H1 (cell line): ENCODE data around the gene PGF. TPM values are rescaled to one million over a fixed set of nuclear protein-coding genes. Genes with fewer than 3 reads are reported as not detected.

Experiments
- BCL11A ChIP-seq, 2 experiments: IDR thresholded peaks; one replicate each; pipeline ENCODE4 v1.6.1; 2011; ENCODE audit warnings: low read depth in 2 of 2, low read length in 2 of 2, mild to moderate bottlenecking in 2 of 2
- GTF2F1 ChIP-seq: IDR thresholded peaks from 2 replicates; pipeline ENCODE4 v1.6.1; 2012; ENCODE audit warnings: low read depth, low read length, improper control_type of control experiment, borderline replicate concordance
- JUN ChIP-seq: IDR thresholded peaks from 2 replicates; pipeline ENCODE4 v1.6.1; 2011; ENCODE audit warnings: low read depth, mild to moderate bottlenecking, improper control_type of control experiment, low read length
- POLR2AphosphoS5 ChIP-seq: IDR thresholded peaks from 2 replicates; pipeline ENCODE4 v1.6.1; 2011; ENCODE audit warnings: low read depth, low read length
- TAF7 ChIP-seq: optimal IDR thresholded peaks from 2 replicates; pipeline ENCODE3; 2011; ENCODE audit warnings: low read depth, mild to moderate bottlenecking, inconsistent platforms, low read length, moderate library complexity, borderline replicate concordance
- polyA plus RNA-seq, 7 experiments: library from polyadenylated mRNA; depleted of rRNA in 3 of 7; stranded (reverse) in 5 of 7; unstranded in 2 of 7; fragments of >200 nt in 5 of 7; fragments of 200-250 nt in 2 of 7; gene quantifications; 1 replicate in 5 of 7; 2 replicates in 1 of 7; 4 replicates in 1 of 7; pipeline versions ENCODE4 v1.2.1 to v1.2.3, GENCODE V29; 2011 to 2013; ENCODE audit warnings: missing spikeins in 2 of 7, mixed read lengths in 2 of 7
- total RNA-seq: library from RNA; stranded (reverse); fragmentation: NEBNext Ultra II Directional; extraction: Animal tissue kit (Norgen Biotek cat#: 25700); gene quantifications from 2 replicates; pipeline ENCODE4 v1.2.1, GENCODE V29; 2021
- TF ChIP-seq, protein P1 (sequence below): fragments of 300-600 bp; sonication (generic); IDR thresholded peaks from 2 replicates; pipeline ENCODE4 v1.7.1; 2012; ENCODE audit warnings: low read length, moderate library complexity, mild to moderate bottlenecking, inconsistent platforms; ENCODE audit not compliant: insufficient replicate concordance
- TF ChIP-seq, protein P2 (sequence below), 3 experiments: IDR thresholded peaks; 1 replicate in 2 of 3; 2 replicates in 1 of 3; pipeline versions ENCODE4 v1.5.1 to v1.6.1; 2011; ENCODE audit warnings: low read length in 3 of 3, mild to moderate bottlenecking in 3 of 3, inconsistent platforms in 2 of 3, low read depth in 1 of 3, moderate library complexity in 1 of 3; ENCODE audit not compliant: insufficient read depth in 1 of 3; ENCODE audit errors: control extremely low read depth in 1 of 3

Gene PGF
- total and polyA plus RNA-seq, 2 of the 8 experiments (the other 6 are each of a cell fraction or from before 2014, with no cell fraction given): 2.1 to 4.1 TPM

DNA sequence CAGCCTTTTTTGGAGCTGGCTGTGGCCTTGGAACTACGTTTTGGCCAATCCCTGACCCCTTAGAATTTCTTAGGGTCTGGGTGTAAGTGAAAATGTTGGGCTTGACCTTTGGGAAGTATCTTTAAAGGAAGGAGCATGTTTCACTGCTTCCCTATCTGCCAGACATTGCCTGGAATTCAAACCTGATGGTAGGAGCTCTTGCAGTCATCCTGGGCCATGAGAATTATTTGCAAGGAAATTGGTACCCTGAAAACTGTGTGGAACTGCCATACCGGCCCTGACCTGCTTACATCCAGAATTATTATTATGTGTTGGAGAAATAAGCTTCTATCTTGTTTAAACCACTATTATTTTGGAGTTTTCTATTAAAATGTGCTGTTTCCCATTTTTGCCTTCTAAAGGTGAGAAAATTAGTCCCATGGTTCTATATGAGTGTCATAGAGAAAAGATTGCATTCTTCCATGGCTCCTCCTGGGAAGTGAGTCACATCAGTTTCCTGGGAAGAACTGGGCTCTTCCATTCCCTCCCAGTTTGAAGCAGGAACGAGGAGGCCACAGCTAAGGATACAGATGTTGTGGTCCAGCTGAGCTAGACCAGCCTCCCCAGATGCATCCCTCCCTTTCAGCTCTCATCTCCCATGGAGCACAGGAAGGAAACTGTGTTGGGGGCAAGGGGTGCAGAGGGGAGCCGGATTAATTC, 9.5 kb upstream of the PGF start (continued):
- TF ChIP-seq, protein P1, sequence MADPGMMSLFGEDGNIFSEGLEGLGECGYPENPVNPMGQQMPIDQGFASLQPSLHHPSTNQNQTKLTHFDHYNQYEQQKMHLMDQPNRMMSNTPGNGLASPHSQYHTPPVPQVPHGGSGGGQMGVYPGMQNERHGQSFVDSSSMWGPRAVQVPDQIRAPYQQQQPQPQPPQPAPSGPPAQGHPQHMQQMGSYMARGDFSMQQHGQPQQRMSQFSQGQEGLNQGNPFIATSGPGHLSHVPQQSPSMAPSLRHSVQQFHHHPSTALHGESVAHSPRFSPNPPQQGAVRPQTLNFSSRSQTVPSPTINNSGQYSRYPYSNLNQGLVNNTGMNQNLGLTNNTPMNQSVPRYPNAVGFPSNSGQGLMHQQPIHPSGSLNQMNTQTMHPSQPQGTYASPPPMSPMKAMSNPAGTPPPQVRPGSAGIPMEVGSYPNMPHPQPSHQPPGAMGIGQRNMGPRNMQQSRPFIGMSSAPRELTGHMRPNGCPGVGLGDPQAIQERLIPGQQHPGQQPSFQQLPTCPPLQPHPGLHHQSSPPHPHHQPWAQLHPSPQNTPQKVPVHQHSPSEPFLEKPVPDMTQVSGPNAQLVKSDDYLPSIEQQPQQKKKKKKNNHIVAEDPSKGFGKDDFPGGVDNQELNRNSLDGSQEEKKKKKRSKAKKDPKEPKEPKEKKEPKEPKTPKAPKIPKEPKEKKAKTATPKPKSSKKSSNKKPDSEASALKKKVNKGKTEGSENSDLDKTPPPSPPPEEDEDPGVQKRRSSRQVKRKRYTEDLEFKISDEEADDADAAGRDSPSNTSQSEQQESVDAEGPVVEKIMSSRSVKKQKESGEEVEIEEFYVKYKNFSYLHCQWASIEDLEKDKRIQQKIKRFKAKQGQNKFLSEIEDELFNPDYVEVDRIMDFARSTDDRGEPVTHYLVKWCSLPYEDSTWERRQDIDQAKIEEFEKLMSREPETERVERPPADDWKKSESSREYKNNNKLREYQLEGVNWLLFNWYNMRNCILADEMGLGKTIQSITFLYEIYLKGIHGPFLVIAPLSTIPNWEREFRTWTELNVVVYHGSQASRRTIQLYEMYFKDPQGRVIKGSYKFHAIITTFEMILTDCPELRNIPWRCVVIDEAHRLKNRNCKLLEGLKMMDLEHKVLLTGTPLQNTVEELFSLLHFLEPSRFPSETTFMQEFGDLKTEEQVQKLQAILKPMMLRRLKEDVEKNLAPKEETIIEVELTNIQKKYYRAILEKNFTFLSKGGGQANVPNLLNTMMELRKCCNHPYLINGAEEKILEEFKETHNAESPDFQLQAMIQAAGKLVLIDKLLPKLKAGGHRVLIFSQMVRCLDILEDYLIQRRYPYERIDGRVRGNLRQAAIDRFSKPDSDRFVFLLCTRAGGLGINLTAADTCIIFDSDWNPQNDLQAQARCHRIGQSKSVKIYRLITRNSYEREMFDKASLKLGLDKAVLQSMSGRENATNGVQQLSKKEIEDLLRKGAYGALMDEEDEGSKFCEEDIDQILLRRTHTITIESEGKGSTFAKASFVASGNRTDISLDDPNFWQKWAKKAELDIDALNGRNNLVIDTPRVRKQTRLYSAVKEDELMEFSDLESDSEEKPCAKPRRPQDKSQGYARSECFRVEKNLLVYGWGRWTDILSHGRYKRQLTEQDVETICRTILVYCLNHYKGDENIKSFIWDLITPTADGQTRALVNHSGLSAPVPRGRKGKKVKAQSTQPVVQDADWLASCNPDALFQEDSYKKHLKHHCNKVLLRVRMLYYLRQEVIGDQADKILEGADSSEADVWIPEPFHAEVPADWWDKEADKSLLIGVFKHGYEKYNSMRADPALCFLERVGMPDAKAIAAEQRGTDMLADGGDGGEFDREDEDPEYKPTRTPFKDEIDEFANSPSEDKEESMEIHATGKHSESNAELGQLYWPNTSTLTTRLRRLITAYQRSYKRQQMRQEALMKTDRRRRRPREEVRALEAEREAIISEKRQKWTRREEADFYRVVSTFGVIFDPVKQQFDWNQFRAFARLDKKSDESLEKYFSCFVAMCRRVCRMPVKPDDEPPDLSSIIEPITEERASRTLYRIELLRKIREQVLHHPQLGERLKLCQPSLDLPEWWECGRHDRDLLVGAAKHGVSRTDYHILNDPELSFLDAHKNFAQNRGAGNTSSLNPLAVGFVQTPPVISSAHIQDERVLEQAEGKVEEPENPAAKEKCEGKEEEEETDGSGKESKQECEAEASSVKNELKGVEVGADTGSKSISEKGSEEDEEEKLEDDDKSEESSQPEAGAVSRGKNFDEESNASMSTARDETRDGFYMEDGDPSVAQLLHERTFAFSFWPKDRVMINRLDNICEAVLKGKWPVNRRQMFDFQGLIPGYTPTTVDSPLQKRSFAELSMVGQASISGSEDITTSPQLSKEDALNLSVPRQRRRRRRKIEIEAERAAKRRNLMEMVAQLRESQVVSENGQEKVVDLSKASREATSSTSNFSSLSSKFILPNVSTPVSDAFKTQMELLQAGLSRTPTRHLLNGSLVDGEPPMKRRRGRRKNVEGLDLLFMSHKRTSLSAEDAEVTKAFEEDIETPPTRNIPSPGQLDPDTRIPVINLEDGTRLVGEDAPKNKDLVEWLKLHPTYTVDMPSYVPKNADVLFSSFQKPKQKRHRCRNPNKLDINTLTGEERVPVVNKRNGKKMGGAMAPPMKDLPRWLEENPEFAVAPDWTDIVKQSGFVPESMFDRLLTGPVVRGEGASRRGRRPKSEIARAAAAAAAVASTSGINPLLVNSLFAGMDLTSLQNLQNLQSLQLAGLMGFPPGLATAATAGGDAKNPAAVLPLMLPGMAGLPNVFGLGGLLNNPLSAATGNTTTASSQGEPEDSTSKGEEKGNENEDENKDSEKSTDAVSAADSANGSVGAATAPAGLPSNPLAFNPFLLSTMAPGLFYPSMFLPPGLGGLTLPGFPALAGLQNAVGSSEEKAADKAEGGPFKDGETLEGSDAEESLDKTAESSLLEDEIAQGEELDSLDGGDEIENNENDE: no peak
- TF ChIP-seq GTF2F1 (no peak), JUN (no peak), BCL11A (IDR thresholded peaks at IDR 0.05; ENCODE audit: low read depth in 2 of 2, low read length in 2 of 2) (no peak), POLR2AphosphoS5 (no peak), TAF7 (no peak)
- TF ChIP-seq, protein P2, sequence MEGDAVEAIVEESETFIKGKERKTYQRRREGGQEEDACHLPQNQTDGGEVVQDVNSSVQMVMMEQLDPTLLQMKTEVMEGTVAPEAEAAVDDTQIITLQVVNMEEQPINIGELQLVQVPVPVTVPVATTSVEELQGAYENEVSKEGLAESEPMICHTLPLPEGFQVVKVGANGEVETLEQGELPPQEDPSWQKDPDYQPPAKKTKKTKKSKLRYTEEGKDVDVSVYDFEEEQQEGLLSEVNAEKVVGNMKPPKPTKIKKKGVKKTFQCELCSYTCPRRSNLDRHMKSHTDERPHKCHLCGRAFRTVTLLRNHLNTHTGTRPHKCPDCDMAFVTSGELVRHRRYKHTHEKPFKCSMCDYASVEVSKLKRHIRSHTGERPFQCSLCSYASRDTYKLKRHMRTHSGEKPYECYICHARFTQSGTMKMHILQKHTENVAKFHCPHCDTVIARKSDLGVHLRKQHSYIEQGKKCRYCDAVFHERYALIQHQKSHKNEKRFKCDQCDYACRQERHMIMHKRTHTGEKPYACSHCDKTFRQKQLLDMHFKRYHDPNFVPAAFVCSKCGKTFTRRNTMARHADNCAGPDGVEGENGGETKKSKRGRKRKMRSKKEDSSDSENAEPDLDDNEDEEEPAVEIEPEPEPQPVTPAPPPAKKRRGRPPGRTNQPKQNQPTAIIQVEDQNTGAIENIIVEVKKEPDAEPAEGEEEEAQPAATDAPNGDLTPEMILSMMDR (IDR thresholded peaks at IDR 0.05; ENCODE audit: control extremely low read depth in 1 of 3, insufficient read depth in 1 of 3, low read depth in 1 of 3, low read length in 3 of 3): no peak
